T-helper 1 cell treated with Interleukin-12 subunit alpha and Interleukin-12 subunit beta and Interleukin-4 antibody, amounts not matched to agents 30 μg/mL and 1 μg/mL, for 36 hours (primary cell): ENCODE results near the gene PGA3.
A peak's percentile ranks its signal among the peaks of the same experiment; 100 is the strongest.
"Not testable (repeated sequence)": the region's sequence is repeated elsewhere in the genome, so short reads cannot be mapped to it uniquely, and the experiment has no call there.

Experiments
- H3K27ac Mint-ChIP-seq: one replicate; pipeline ENCODE4 v1.8.0; 2021; ENCODE audit warnings: mild to moderate bottlenecking, mixed read lengths
- H3K27me3 Mint-ChIP-seq: one replicate; pipeline ENCODE4 v1.8.0; 2021; ENCODE audit warnings: low read depth, mixed read lengths
- H3K36me3 Mint-ChIP-seq: one replicate; pipeline ENCODE4 v1.8.0; 2021; ENCODE audit warnings: low read depth, mixed read lengths
- H3K4me1 Mint-ChIP-seq: one replicate; pipeline ENCODE4 v1.8.0; 2021; ENCODE audit warnings: low read depth, mixed read lengths
- H3K4me3 Mint-ChIP-seq: one replicate; pipeline ENCODE4 v1.8.0; 2021; ENCODE audit warnings: mild to moderate bottlenecking, moderate library complexity, mixed read lengths
- H3K9me3 Mint-ChIP-seq: one replicate; pipeline ENCODE4 v1.8.0; 2021; ENCODE audit warnings: mixed read lengths

Gene PGA3

DNA sequence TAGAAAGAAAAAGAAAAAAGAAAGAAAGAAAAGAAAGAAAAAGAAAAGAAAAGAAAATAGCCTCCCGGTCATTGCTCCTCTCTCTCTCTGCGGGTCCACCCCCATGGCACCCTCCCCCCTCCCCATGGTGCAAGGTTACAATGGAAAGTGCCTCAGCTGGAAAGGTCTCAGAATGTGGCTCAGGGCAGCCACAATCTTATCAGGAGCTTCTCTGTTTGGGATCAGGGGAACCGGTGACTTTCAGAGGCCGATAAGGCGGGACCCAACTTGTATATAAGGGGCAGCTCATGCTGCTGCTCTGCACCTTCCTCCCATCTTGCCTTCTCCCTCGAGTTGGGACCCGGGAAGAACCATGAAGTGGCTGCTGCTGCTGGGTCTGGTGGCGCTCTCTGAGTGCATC is 37.6 kb downstream of the PGA3 start, which contains the start of gene PGA5:
Gene PGA5 (plus strand): TSS at position 301 of the 400 bp plus-strand sequence. CDS start 52 bp downstream, at position 353.
- H3K27me3 Mint-ChIP-seq, H3K9me3 Mint-ChIP-seq, H3K4me3 Mint-ChIP-seq, H3K36me3 Mint-ChIP-seq, H3K27ac Mint-ChIP-seq, H3K4me1 Mint-ChIP-seq: not testable (repeated sequence)

DNA sequence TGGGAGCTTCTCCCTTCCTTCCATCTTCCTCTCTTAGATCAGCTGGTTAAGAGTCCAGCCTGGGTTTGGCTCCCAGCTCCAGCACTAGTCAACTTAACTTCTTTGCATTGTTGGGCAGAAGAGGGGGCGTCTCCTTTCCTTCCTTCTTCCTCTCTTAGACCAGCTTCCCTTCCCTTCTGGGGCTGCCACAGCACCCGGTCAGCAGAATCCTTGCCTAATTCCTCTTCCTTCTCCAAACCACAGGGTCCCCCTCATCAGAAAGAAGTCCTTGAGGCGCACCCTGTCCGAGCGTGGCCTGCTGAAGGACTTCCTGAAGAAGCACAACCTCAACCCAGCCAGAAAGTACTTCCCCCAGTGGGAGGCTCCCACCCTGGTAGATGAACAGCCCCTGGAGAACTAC is 38.2 kb downstream of the PGA3 start:
- H3K9me3 Mint-ChIP-seq, H3K4me1 Mint-ChIP-seq, H3K4me3 Mint-ChIP-seq, H3K27me3 Mint-ChIP-seq, H3K27ac Mint-ChIP-seq, H3K36me3 Mint-ChIP-seq: not testable (repeated sequence)

- H3K9me3 Mint-ChIP-seq, result not testable (repeated sequence)
These were observed 42.1 kb downstream of the PGA3 start for GRCh38 chr11:61245284-61245964.

DNA sequence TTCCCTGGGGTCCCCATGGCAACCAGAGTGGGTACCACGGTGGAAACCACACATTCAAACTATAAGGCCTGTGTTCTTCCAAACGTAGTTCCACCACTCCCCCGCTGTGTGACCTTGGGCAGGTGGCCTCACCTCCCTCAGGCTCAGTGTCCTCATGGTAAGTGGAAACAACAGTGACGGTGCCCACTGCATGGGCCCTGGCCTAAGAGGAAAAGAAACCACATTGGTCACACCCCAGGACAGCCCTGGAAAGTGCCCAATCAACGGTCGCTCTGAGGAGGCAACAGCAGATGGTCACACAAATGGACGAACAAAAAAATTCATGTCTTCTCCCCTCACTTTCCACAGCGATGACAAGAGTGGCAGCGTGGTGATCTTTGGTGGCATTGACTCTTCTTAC is 44.8 kb downstream of the PGA3 start:
- H3K4me1 Mint-ChIP-seq, H3K27ac Mint-ChIP-seq, H3K9me3 Mint-ChIP-seq, H3K27me3 Mint-ChIP-seq, H3K36me3 Mint-ChIP-seq, H3K4me3 Mint-ChIP-seq: not testable (repeated sequence)

More at GRCh38 chr11:61245284-61245964, 42.1 kb downstream of the PGA3 start:
- not testable (repeated sequence) for H3K27me3 Mint-ChIP-seq, H3K4me3 Mint-ChIP-seq, H3K27ac Mint-ChIP-seq, H3K4me1 Mint-ChIP-seq, H3K36me3 Mint-ChIP-seq

- not testable (repeated sequence) for H3K36me3 Mint-ChIP-seq, H3K27me3 Mint-ChIP-seq, H3K4me3 Mint-ChIP-seq, H3K27ac Mint-ChIP-seq, H3K4me1 Mint-ChIP-seq, H3K9me3 Mint-ChIP-seq
These were observed 45.9 kb downstream of the PGA3 start for GRCh38 chr11:61249201-61249600.

DNA sequence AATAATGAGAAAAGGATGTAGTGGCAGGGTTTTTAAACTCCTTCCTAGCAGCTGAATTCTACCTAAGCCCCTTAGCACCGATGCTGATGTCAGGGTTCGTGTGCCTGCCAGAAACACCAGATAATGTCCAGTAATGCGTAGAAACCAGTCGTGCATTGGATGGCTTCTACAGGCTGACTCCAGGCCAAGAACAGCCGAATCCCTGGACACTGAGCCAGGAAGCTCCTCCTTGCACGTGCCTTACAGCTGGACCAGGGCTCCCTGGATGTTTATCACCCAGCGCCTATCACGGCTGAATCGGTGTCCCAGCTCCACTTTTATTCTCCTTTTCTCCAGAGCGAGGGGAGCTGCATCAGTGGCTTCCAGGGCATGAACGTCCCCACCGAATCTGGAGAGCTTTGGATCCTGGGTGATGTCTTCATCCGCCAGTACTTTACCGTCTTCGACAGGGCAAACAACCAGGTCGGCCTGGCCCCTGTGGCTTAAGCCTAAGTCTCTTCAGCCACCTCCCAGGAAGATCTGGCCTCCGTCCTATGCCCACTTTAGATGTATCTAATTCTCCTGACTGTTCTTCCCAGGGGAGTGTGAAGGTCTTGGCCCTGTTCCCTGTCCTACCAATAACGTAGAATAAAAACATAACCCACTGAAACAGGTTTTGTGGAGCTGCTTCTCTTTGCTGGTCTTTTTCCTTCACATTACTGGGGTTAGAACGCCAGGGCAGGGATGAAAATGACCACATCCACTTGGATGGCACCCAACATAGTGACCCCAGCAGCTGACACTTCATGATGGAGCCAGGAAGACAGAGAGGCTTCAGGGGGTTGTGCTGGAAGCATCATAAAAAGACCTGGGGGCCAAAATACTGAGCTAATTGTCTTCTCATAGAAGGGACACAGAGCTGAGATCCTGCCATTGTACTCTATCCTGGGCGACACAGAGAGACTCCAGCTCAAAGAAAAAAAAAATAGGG is 47.8 kb downstream of the PGA3 start:
- H3K4me3 Mint-ChIP-seq, H3K4me1 Mint-ChIP-seq, H3K9me3 Mint-ChIP-seq, H3K27me3 Mint-ChIP-seq, H3K36me3 Mint-ChIP-seq: not testable (repeated sequence)
- H3K27ac Mint-ChIP-seq, result peak overlapping the region; percentile 15

DNA sequence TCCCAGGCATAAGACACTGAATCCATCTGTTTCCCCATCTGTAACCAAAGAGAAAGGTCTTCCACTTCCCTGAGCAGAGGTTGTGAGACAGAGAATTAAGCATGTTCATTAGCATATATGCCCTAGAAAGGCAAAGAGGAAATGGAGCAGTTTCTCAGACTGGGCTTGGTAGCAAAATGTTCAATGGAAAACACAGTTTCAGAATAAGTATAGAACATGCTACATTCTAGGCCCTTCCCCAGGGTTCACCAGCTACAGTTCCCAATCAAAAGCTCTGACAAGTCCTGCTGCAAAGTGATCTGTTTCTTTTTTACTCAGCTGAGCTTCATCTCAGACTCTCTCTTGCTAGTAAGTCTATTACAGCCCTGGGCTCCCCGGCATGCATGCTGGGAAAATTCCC is 49.0 kb downstream of the PGA3 start:
- H3K4me1 Mint-ChIP-seq, H3K9me3 Mint-ChIP-seq, H3K4me3 Mint-ChIP-seq, H3K27me3 Mint-ChIP-seq, H3K36me3 Mint-ChIP-seq, H3K27ac Mint-ChIP-seq: not testable (repeated sequence)

DNA sequence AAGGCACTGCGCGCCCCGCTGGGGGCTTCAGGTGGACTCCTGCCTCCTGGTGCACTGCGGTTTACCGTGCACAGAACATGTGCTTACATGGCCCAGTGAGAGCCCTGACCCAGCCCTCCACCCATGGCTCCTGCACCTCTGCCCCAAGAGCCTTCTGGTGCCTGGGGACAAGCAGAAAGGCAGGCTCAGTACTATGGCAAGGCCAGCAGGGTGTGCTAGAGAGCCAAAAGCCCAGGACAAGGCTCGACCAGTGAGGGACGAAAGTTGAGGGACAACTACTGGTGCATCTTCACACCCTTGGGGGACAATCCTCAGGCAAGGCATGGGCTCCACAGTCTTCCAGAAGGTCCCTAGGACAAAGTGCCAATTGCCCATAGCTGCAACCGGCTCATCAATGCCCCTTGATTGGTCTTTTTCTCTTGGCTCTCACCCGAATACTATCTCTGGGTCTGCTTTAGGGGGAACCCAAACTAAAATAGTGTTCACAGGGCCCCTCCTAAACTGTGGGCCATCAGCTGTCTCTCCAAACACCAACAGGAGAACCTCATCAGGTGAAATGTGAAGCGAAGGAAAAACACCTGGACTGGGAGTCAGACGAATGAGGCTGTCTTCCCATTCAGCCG is 51.2 kb downstream of the PGA3 start:
- no peaks in the 10 kb centered on the region for H3K36me3 Mint-ChIP-seq
- H3K9me3 Mint-ChIP-seq, result no peaks in the 10 kb centered on the region
- H3K4me1 Mint-ChIP-seq, result no peaks in the 10 kb centered on the region
- no peak overlapping the region for H3K27ac Mint-ChIP-seq
- no peaks in the 10 kb centered on the region for H3K27me3 Mint-ChIP-seq
- no peak overlapping the region for H3K4me3 Mint-ChIP-seq

DNA sequence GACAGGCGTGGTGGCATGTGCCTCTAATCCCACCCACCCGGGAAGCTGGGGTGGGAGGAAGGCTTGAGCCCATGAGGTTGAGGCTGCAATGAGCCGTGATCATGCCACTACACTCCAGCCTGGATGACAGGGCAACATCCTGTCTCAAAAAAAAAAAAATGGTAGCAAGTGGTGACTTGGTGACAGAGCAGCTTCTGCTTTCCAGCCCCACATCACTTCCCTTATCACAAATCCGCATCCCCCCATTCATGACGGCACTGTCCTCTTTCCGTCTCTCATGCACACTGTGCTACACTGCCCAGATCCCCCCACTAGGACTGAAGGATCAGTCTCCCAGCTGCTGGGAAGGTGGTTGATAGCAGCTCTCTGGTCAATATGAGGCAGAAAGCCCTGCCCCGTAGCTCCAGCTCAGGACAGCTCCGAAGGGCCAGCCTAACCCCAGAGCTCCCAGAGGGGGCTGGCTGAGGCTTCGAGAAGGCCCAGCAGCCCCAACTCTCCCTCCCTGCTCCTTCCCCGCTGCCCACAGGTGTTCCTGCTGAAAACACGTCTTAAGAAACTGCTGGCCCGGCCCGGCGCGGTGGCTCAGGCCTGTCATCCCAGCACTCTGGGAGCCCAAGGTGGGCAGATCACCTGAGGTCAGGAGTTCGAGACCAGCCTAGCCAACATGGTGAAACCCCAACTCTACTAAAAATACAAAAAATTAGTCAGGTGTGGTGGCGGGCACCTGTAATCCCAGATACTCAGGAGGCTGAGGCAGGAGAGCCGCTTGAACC is 53.6 kb downstream of the PGA3 start:
- no peaks in the 10 kb centered on the region for H3K36me3 Mint-ChIP-seq

DNA sequence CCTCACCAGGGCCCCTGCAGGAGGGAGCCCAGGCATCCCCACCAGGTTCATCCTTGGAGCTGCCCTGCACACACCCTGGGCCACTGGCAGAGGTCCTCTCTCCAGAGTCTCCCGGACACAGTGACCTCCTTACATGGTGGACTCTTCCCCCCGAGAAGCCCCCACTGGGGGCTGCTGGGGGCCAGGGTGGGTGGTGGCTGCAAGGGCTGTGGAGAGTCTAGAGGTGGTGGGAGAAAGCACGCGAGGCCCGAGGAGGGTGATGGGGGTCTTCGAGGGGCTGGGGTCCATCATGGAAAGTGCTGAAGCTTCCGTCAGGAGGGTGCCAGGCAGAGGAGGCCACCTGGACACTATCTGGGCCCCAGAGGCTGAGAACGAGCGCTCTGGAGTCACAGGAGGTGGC is 55.2 kb downstream of the PGA3 start:
- H3K36me3 Mint-ChIP-seq, result no peaks in the 10 kb centered on the region
- H3K9me3 Mint-ChIP-seq, result no peaks in the 10 kb centered on the region
- no peaks in the 10 kb centered on the region for H3K27me3 Mint-ChIP-seq
- no peaks in the 10 kb centered on the region for H3K4me1 Mint-ChIP-seq
- no peak overlapping the region for H3K4me3 Mint-ChIP-seq
- H3K27ac Mint-ChIP-seq, result no peak overlapping the region

More for the DNA sequence above, 53.6 kb downstream of the PGA3 start:
- H3K4me1 Mint-ChIP-seq, result no peaks in the 10 kb centered on the region
- H3K4me3 Mint-ChIP-seq, result no peak overlapping the region
- H3K9me3 Mint-ChIP-seq, result no peaks in the 10 kb centered on the region
- no peak overlapping the region for H3K27ac Mint-ChIP-seq
- no peaks in the 10 kb centered on the region for H3K27me3 Mint-ChIP-seq

- Mint-ChIP-seq H3K36me3 (no peaks in the 10 kb centered on the region), H3K9me3 (no peaks in the 10 kb centered on the region), H3K27ac (no peak overlapping the region), H3K27me3 (no peaks in the 10 kb centered on the region), H3K4me1 (no peaks in the 10 kb centered on the region), H3K4me3 (no peak overlapping the region)
These were observed 56.0 kb downstream of the PGA3 start for GRCh38 chr11:61259363-61259762.
